Loucy (cell line): ENCODE results near the gene PM20D1.

Source experiments
- EZH2phosphoT487 ChIP-seq: fragments of 200-600 bp; IDR thresholded peaks from 2 replicates; pipeline ENCODE4 v1.6.1; 2018; ENCODE audit warnings: antibody characterized with exemption, mild to moderate bottlenecking, moderate library complexity, borderline replicate concordance
- TF ChIP-seq, protein P1 (sequence below): fragments of 200-600 bp; sonication (generic); conservative IDR thresholded peaks from 2 replicates; pipeline ENCODE4 v1.5.1; 2014; ENCODE audit warnings: mild to moderate bottlenecking, antibody characterized with exemption, low read length

- TF ChIP-seq, protein P1, sequence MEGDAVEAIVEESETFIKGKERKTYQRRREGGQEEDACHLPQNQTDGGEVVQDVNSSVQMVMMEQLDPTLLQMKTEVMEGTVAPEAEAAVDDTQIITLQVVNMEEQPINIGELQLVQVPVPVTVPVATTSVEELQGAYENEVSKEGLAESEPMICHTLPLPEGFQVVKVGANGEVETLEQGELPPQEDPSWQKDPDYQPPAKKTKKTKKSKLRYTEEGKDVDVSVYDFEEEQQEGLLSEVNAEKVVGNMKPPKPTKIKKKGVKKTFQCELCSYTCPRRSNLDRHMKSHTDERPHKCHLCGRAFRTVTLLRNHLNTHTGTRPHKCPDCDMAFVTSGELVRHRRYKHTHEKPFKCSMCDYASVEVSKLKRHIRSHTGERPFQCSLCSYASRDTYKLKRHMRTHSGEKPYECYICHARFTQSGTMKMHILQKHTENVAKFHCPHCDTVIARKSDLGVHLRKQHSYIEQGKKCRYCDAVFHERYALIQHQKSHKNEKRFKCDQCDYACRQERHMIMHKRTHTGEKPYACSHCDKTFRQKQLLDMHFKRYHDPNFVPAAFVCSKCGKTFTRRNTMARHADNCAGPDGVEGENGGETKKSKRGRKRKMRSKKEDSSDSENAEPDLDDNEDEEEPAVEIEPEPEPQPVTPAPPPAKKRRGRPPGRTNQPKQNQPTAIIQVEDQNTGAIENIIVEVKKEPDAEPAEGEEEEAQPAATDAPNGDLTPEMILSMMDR, result no peak
- TF ChIP-seq EZH2phosphoT487, result no peak
Observed at GRCh38 chr1:205842229-205842628, 7.7 kb downstream of the PM20D1 start.
